Activated CD8-positive, alpha-beta T cell treated with anti-CD3 and anti-CD28 coated beads for 36 hours (primary cell): ENCODE results near the gene EPHA10. TPM values are rescaled to one million over a fixed set of nuclear protein-coding genes. Genes with fewer than 3 reads are reported as not detected.

Experiments
- ATAC-seq: fragments of 200-7000 bp; cut with Tn5 transposase; one replicate; pipeline ENCODE4 v1.10.0; 2021; ENCODE audit warnings: mild to moderate bottlenecking, moderate library complexity
- CTCF ChIA-PET: fragments of 350-600 bp; sonication (Branson Sonifier 250); formaldehyde crosslinking; loops from one replicate; lab custom pipeline; 2021; ENCODE audit warnings: antibody characterized with exemption; lab: Charles Lee
- POLR2A ChIA-PET: fragments of 350-600 bp; sonication (Branson Sonifier 250); formaldehyde crosslinking; loops from one replicate; lab custom pipeline; 2021; ENCODE audit warnings: antibody characterized with exemption; lab: Charles Lee
- DNase-seq: peaks from one replicate; pipeline ENCODE4 v3.0.0-alpha.2; 2020
- H3K27ac Mint-ChIP-seq: one replicate; pipeline ENCODE4 v1.8.0; 2021; ENCODE audit warnings: mild to moderate bottlenecking, mixed read lengths
- H3K27me3 Mint-ChIP-seq: one replicate; pipeline ENCODE4 v1.8.0; 2021; ENCODE audit warnings: mixed read lengths
- H3K36me3 Mint-ChIP-seq: one replicate; pipeline ENCODE4 v1.8.0; 2021; ENCODE audit warnings: low read depth, mixed read lengths
- H3K4me1 Mint-ChIP-seq: one replicate; pipeline ENCODE4 v1.8.0; 2021; ENCODE audit warnings: low read depth, mixed read lengths
- H3K4me3 Mint-ChIP-seq: one replicate; pipeline ENCODE4 v1.8.0; 2021; ENCODE audit warnings: mild to moderate bottlenecking, moderate library complexity, mixed read lengths
- H3K9me3 Mint-ChIP-seq: one replicate; pipeline ENCODE4 v1.8.0; 2021; ENCODE audit warnings: mixed read lengths
- intact Hi-C: fragments of 100-400 bp; cut with micrococcal nuclease; formaldehyde crosslinking; loops from one replicate; pipeline ENCODE4 v1.10.0; 2022
- total RNA-seq, 2 experiments: library from RNA; stranded (reverse); gene quantifications; one replicate each; pipeline ENCODE4 v1.2.3, GENCODE V29; 2021
- TF ChIP-seq, protein P1 (sequence below): fragments of 200-600 bp; IDR thresholded peaks from one replicate; pipeline ENCODE4 v1.8.0; 2022; ENCODE audit warnings: antibody characterized with exemption, mild to moderate bottlenecking

Gene EPHA10
- total RNA-seq, 2 experiments from 2014 or later = not detected

DNA sequence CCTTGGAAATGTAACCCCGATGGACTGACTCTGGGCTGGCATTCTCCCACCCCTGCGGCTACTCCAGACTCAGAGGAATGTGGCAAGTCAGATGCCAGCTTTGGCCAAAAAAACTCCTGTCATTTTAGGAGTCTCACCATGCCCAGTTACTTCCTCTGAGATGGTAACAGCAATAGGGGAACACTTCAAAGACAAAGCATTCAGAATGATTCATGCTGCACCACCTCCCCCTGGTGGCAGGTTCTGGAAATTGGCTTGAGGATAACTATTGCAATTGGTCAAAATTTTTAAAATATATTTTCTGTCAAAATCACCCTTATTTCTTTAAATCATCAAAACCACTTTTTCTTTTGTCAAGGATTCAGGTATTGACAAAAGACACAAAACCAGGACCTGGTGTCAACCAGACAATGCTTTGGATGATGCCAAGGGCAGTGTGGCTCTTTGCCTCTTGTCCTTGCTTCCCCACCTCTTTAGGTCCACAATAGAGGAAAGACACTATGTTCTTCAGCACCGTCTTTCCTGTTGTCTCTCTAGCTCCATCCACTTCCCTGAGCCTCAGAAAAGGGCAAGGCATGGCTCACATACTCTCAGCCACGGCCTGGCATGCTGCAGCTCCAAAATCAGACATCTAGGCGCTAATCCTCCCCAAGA is 82.5 kb downstream of the EPHA10 start:
- Mint-ChIP-seq H3K4me3 (no peak overlapping the region), H3K27me3 (no peaks in the 10 kb centered on the region), H3K4me1 (peaks cover 8% of the 10 kb centered on the region), H3K36me3 (peaks cover 32% of the 10 kb centered on the region), H3K9me3 (no peaks in the 10 kb centered on the region), H3K27ac (peak overlapping the region; percentile 63)
- ChIA-PET POLR2A (interaction anchor here (0.6 to 1.6 kb wide), 7 partner anchors 11 to 226 kb away, joined by 3 to 4 read pairs (median 3); partner anchors contain the start of genes GNL2 and MEAF6), CTCF (interaction anchor here (0.6 to 15.0 kb wide), 38 partner anchors 9 to 300 kb away, joined by 3 to 272 read pairs (median 4); partner anchors contain the start of genes CDCA8, GNL2 and SNIP1)
- ATAC-seq = peak; percentile 80
- TF ChIP-seq, protein P1, sequence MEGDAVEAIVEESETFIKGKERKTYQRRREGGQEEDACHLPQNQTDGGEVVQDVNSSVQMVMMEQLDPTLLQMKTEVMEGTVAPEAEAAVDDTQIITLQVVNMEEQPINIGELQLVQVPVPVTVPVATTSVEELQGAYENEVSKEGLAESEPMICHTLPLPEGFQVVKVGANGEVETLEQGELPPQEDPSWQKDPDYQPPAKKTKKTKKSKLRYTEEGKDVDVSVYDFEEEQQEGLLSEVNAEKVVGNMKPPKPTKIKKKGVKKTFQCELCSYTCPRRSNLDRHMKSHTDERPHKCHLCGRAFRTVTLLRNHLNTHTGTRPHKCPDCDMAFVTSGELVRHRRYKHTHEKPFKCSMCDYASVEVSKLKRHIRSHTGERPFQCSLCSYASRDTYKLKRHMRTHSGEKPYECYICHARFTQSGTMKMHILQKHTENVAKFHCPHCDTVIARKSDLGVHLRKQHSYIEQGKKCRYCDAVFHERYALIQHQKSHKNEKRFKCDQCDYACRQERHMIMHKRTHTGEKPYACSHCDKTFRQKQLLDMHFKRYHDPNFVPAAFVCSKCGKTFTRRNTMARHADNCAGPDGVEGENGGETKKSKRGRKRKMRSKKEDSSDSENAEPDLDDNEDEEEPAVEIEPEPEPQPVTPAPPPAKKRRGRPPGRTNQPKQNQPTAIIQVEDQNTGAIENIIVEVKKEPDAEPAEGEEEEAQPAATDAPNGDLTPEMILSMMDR = peak; percentile 90
- DNase-seq = peak; percentile 90
- intact Hi-C loops = loop anchor here (2.0 to 5.0 kb wide), 2 partner anchors 80 to 125 kb away; partner anchors contain the start of gene DNALI1

DNA sequence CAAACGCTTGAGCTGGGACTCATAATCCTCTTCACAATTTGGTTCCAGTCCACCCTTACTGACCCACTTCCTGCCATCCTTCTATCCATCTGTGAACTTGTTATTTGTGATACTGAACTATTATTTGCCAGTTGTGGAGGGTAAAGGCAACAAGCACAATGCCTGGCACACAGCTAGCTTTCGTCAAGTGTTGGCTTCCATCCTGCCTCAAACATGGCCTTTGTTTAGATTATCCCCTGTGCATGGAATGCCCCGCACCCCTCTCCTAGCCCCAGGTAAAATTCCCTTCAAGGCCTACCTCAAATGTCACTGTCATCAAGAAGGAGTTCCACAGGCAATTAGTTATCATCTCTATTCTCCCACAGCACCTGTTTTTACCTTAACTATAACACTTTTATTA is 84.0 kb downstream of the EPHA10 start:
- intact Hi-C loops = loop anchor here (5.0 kb wide), 1 partner anchor 124 kb away; the partner anchor contains the start of gene DNALI1
- TF ChIP-seq, protein P1 = no peak
- Mint-ChIP-seq H3K4me3 (no peak overlapping the region), H3K9me3 (no peaks in the 10 kb centered on the region), H3K27me3 (no peaks in the 10 kb centered on the region), H3K27ac (no peak overlapping the region), H3K36me3 (peaks cover 29% of the 10 kb centered on the region), H3K4me1 (peaks cover 8% of the 10 kb centered on the region)
- ChIA-PET CTCF (interaction anchor here (0.7 to 15.0 kb wide), 12 partner anchors 11 to 227 kb away, joined by 3 to 272 read pairs (median 7); partner anchors contain the start of genes CDCA8 and GNL2), POLR2A (interaction anchor here (1.1 to 1.3 kb wide), 2 partner anchors 78 to 195 kb away, joined by 4 read pairs; no protein-coding TSS in a partner anchor)
- DNase-seq (no peak), ATAC-seq (no peak)

DNA sequence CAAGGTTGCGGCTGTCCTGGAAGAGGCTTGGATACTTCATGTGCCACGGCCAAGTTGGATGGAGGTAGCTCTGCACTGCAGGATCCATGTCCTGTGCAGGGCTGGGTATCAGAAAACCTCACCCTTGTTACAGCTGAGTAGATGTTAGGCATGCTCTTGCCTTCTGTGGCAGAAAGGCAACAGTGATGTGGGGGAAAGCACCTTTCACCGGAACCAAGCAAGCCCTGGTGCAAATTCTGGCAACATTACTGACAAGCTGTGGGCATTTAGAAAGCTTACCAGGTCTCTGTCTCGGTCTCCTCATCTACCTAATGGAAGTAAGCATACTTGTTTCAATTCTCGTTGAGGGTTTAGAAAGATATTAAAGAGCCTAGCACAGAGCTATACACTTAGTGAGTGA is 87.1 kb downstream of the EPHA10 start:
- Mint-ChIP-seq H3K27ac (no peak overlapping the region), H3K9me3 (no peaks in the 10 kb centered on the region), H3K4me3 (no peak overlapping the region), H3K27me3 (no peaks in the 10 kb centered on the region), H3K36me3 (peaks cover 9% of the 10 kb centered on the region), H3K4me1 (peaks cover 15% of the 10 kb centered on the region)
- intact Hi-C loops = no loop called here
- CTCF ChIA-PET = interaction anchor here (1.3 to 15.0 kb wide), 3 partner anchors 11 to 191 kb away, joined by 4 to 272 read pairs (median 5); partner anchors contain the start of gene GNL2
- DNase-seq (no peak), ATAC-seq (no peak)
- TF ChIP-seq, protein P1 = no peak
- POLR2A ChIA-PET = interaction anchor here (0.6 to 1.1 kb wide), 2 partner anchors 49 to 52 kb away, joined by 3 read pairs; no protein-coding TSS in a partner anchor

DNA sequence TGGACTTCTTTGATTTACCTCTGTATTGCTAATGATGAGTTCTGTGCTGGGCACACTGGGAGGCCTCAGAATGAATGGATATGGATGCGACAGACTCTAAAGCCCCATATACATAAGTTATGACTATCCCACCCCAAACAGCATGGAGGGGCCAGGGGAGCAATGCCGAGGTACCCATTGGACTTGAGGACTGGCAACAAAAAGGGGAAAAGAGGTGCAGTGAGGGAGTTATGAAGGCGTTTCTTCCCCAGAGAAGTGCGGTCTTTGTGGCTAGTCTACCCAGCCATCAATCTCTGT is 87.8 kb downstream of the EPHA10 start:
- ChIA-PET POLR2A (interaction anchor here (0.6 kb wide), 1 partner anchor 53 kb away, joined by 3 read pairs; no protein-coding TSS in a partner anchor), CTCF (interaction anchor here (1.3 to 15.0 kb wide), 2 partner anchors 75 to 190 kb away, joined by 5 to 272 read pairs; partner anchors contain the start of gene GNL2)
- Mint-ChIP-seq H3K36me3 (peaks cover 4% of the 10 kb centered on the region), H3K27me3 (peaks cover 3% of the 10 kb centered on the region), H3K4me3 (no peak overlapping the region), H3K27ac (no peak overlapping the region), H3K4me1 (peaks cover 11% of the 10 kb centered on the region), H3K9me3 (no peaks in the 10 kb centered on the region)
- intact Hi-C loops = no loop called here
- TF ChIP-seq, protein P1 = no peak
- DNase-seq (no peak), ATAC-seq (no peak)
